Brain microvascular endothelial cell (primary cell): ENCODE results near the gene OR13C3.

Experiments
- DNase-seq: peaks from one replicate; pipeline ENCODE4 v3.0.0-alpha.2; 2020
- H3K27ac ChIP-seq: fragments of 250-450 bp; sonication (Bioruptor Pico); 2 replicates; pipeline ENCODE4 v1.5.1; 2020; ENCODE audit warnings: mild to moderate bottlenecking, moderate library complexity
- H3K27me3 ChIP-seq: fragments of 250-450 bp; sonication (Bioruptor Pico); replicated peaks from 2 replicates; pipeline ENCODE4 v1.5.1; 2020; ENCODE audit warnings: mild to moderate bottlenecking
- H3K36me3 ChIP-seq: fragments of 250-450 bp; sonication (Bioruptor Pico); replicated peaks from 2 replicates; pipeline ENCODE4 v1.5.1; 2020; ENCODE audit warnings: mild to moderate bottlenecking
- H3K4me3 ChIP-seq: 2 replicates; pipeline ENCODE4 v1.5.1; 2011; ENCODE audit warnings: low read depth, mild to moderate bottlenecking, control low read depth, low read length, moderate library complexity
- CTCF ChIP-seq: IDR thresholded peaks from 2 replicates; pipeline ENCODE4 v1.5.1; 2011; ENCODE audit warnings: low read depth, mild to moderate bottlenecking, moderate library complexity, low read length, control low read depth, inconsistent platforms; ENCODE audit errors: missing control alignments
- in situ Hi-C: cut with HindIII; loops from 2 replicates; pipeline ENCODE4 v1.10.0; 2017; ENCODE audit warnings: low sequenced_read_pairs, low pct_ligation_motif_present

OR13C3 gene

GRCh38 chr9:104494808-104495207, 41.8 kb downstream of the OR13C3 start:
- DNase-seq, result no peak
- TF ChIP-seq CTCF, result peak; percentile 13
- Histone ChIP-seq H3K27me3 (no peaks in the 10 kb centered on the region), H3K27ac (no peak overlapping the region), H3K36me3 (no peaks in the 10 kb centered on the region), H3K4me3 (no peak overlapping the region)
- in situ Hi-C loops, result no loop called here
